ENCODE results near the gene C18orf32. TPM values are rescaled to one million over a fixed set of nuclear protein-coding genes. Genes with fewer than 3 reads are reported as not detected.

The C18orf32 gene
- 9.4 and 10.5 TPM in 2 replicates for total RNA-seq

GRCh38 chr18:49486953-49487710 lies at the start of gene C18orf32:
Gene C18orf32 (minus strand): TSS chr18:49487234. CDS start chr18:49483748, 3,486 bp downstream.

DNA sequence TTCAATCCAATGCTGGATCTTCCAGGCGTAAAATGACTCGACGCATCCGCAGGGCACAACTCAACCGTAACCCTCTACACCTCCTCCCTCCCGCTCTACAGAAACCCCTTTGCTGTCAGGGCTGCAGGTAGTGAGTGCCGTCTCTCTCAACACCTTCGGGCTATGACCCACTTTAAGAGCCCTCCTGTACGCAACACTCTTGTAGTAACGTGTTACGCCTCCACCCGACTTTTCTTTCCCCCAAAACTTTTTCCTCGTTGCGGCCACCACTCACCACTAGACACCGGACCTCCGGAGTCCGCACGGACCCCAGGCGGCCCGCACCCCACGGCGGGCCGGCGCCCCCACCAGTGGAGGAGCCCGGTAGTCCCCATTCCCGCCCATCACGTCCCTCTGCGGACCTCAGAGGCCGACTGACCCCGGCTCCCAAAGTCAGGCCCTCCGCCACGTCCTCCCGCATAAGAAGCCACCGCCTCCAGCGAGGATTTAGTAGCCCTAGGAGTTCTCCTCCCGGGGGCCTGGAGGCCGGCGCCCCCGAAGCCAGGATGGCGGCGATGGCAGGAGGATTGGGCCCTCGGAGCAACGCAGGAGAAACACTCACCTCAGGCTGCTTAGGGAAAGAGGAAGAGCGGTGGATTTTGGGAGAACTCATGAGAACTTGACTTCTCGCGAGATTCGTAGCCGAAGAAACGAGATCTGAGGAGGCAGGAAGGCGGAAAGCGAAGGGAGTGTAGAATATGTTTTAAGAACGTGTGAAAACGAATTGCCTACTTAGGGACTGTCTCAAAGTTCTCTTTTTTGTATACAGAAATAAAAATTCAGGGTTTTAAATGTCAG lies 5.0 kb upstream of the C18orf32 start, which contains the start of gene RPL17:
TSS of gene RPL17 (minus strand) at position 609 of the 837 bp plus-strand sequence.

Small RNA genes within 50 kb of the gene (small RNA-seq; reads per million reads assigned to genes)
- not detected for gene SNORD58A
- not detected for gene SNORD58C

Other genes with a start within 250 kb of the C18orf32 start
- 44.0 and 52.2 TPM in 2 replicates for gene DYM, start 26.6 kb downstream of the C18orf32 start, total RNA-seq
- 1,576 and 1,836 TPM in 2 replicates for gene RPL17, start 5.2 kb upstream of the C18orf32 start, total RNA-seq
- 0.39 and 20.1 TPM in 2 replicates for gene LIPG, start 74.8 kb upstream of the C18orf32 start, total RNA-seq